OCI-LY1 (cell line): ENCODE results near the gene EGR4.

Source experiments
- H2AFZ ChIP-seq: fragments of 200-600 bp; sonication (generic), shearing (Covaris generic); 2 replicates; pipeline ENCODE4 v1.6.0; 2014; ENCODE audit warnings: antibody characterized with exemption, mild to moderate bottlenecking, low read length
- H3F3A ChIP-seq: fragments of 200-600 bp; sonication (generic), shearing (Covaris generic); 2 replicates; pipeline ENCODE4 v1.6.0; 2014; ENCODE audit warnings: mild to moderate bottlenecking, antibody characterized with exemption, low read length, moderate library complexity; ENCODE audit not compliant: insufficient read depth
- H3K27ac ChIP-seq: fragments of 200-600 bp; sonication (generic); 2 replicates; pipeline ENCODE4 v1.5.1; 2014; ENCODE audit warnings: low read length, mixed run types, mild to moderate bottlenecking, low read depth; ENCODE audit not compliant: poor library complexity, severe bottlenecking
- H3K27me3 ChIP-seq: fragments of 200-600 bp; sonication (generic); 2 replicates; pipeline ENCODE4 v1.6.0; 2014; ENCODE audit warnings: antibody characterized with exemption, mild to moderate bottlenecking, low read length, moderate library complexity; ENCODE audit not compliant: insufficient read depth
- H3K36me3 ChIP-seq: fragments of 200-600 bp; sonication (generic); 2 replicates; pipeline ENCODE4 v1.6.1; 2014; ENCODE audit warnings: mild to moderate bottlenecking, antibody characterized with exemption, low read length, moderate library complexity, mixed read lengths; ENCODE audit not compliant: insufficient read depth
- H3K4me1 ChIP-seq: fragments of 200-600 bp; sonication (generic); 2 replicates; pipeline ENCODE4 v1.5.1; 2014; ENCODE audit warnings: mild to moderate bottlenecking, low read length, moderate library complexity; ENCODE audit not compliant: insufficient read depth, severe bottlenecking
- H3K4me2 ChIP-seq: fragments of 200-600 bp; sonication (generic), shearing (Covaris generic); 2 replicates; pipeline ENCODE4 v1.6.1; 2014; ENCODE audit warnings: low read length
- H3K4me3 ChIP-seq: fragments of 200-600 bp; sonication (generic); 2 replicates; pipeline ENCODE4 v1.5.1; 2014; ENCODE audit warnings: low read length, low read depth, mild to moderate bottlenecking, mixed read lengths; ENCODE audit not compliant: poor library complexity, severe bottlenecking
- H3K79me2 ChIP-seq: fragments of 200-600 bp; shearing (Covaris generic); 2 replicates; pipeline ENCODE4 v1.6.1; 2016; ENCODE audit warnings: mixed run types, low read length, mixed read lengths; ENCODE audit not compliant: insufficient read depth
- H3K9ac ChIP-seq: fragments of 200-600 bp; sonication (generic), shearing (Covaris generic); 2 replicates; pipeline ENCODE4 v1.6.1; 2014; ENCODE audit warnings: mild to moderate bottlenecking, low read length, mixed read lengths
- H3K9me2 ChIP-seq: fragments of 200-600 bp; sonication (generic), shearing (Covaris generic); 2 replicates; pipeline ENCODE4 v1.6.1; 2014; ENCODE audit warnings: low read depth, mild to moderate bottlenecking, low read length, mixed read lengths
- H3K9me3 ChIP-seq: fragments of 200-600 bp; shearing (Covaris generic); 2 replicates; pipeline ENCODE4 v1.6.1; 2014; ENCODE audit warnings: low read length, mixed read lengths
- H4K20me1 ChIP-seq: fragments of 200-600 bp; sonication (generic), shearing (Covaris generic); 2 replicates; pipeline ENCODE4 v1.6.0; 2016; ENCODE audit warnings: mild to moderate bottlenecking, low read length; ENCODE audit not compliant: insufficient read depth
- CTCF ChIP-seq: fragments of 200-600 bp; sonication (generic), shearing (Covaris generic); IDR thresholded peaks from 2 replicates; pipeline ENCODE4 v1.5.1; 2017; ENCODE audit warnings: mild to moderate bottlenecking, antibody characterized with exemption, low read length, moderate library complexity, mixed read lengths
- EZH2 ChIP-seq: fragments of 200-600 bp; sonication (generic), shearing (Covaris generic); IDR thresholded peaks from 2 replicates; pipeline ENCODE4 v1.8.0; 2017; ENCODE audit warnings: borderline replicate concordance, mixed run types, mild to moderate bottlenecking, antibody characterized with exemption, low read length, moderate library complexity, mixed read lengths

The EGR4 gene

GRCh38 chr2:73262108-73262651 is 31.2 kb downstream of the EGR4 start:
- Histone ChIP-seq H3K79me2 (no peaks in the 10 kb centered on the region), H3K36me3 (peaks cover 75% of the 10 kb centered on the region), H4K20me1 (no peaks in the 10 kb centered on the region), H3K27me3 (no peaks in the 10 kb centered on the region), H3K9me3 (no peaks in the 10 kb centered on the region), H2AFZ (no peak overlapping the region), H3K27ac (no peak overlapping the region), H3K9me2 (no peaks in the 10 kb centered on the region), H3K4me3 (no peak overlapping the region), H3K9ac (no peak overlapping the region), H3K4me2 (no peak overlapping the region), H3F3A (no peaks in the 10 kb centered on the region), H3K4me1 (no peaks in the 10 kb centered on the region)
- TF ChIP-seq EZH2 (no peak), CTCF (no peak)

- Histone ChIP-seq H3K9me3 (no peaks in the 10 kb centered on the region), H3K9ac (no peak overlapping the region), H2AFZ (no peak overlapping the region), H3K4me3 (no peak overlapping the region), H3K27ac (no peak overlapping the region), H3F3A (no peaks in the 10 kb centered on the region), H3K27me3 (no peaks in the 10 kb centered on the region), H4K20me1 (no peaks in the 10 kb centered on the region), H3K4me1 (no peaks in the 10 kb centered on the region), H3K4me2 (no peak overlapping the region), H3K79me2 (no peaks in the 10 kb centered on the region), H3K9me2 (no peaks in the 10 kb centered on the region), H3K36me3 (peaks cover 80% of the 10 kb centered on the region)
- TF ChIP-seq CTCF (peak; percentile 50; the same call in 1 of the 2 replicates), EZH2 (no peak)
These were observed 32.9 kb downstream of the EGR4 start for GRCh38 chr2:73260338-73260984.

- Histone ChIP-seq H3K9ac (no peak overlapping the region), H2AFZ (no peak overlapping the region), H3K36me3 (peaks cover 84% of the 10 kb centered on the region), H3K27ac (no peak overlapping the region), H3K27me3 (no peaks in the 10 kb centered on the region), H3K4me2 (no peak overlapping the region), H3K79me2 (no peaks in the 10 kb centered on the region), H3K4me3 (no peak overlapping the region), H3K4me1 (no peaks in the 10 kb centered on the region), H3F3A (no peaks in the 10 kb centered on the region), H3K9me3 (no peaks in the 10 kb centered on the region), H4K20me1 (no peaks in the 10 kb centered on the region), H3K9me2 (no peaks in the 10 kb centered on the region)
- TF ChIP-seq EZH2 (no peak), CTCF (no peak)
These were observed 33.5 kb downstream of the EGR4 start for GRCh38 chr2:73259704-73260337.
